ENCODE measurements around the gene SH2D4B.

SH2D4B gene

GRCh38 chr10:80642661-80643060, 105.0 kb downstream of the SH2D4B start:
- H3K36me3 ChIP-seq (ENCODE audit: insufficient read depth, low read length) = no peaks in the 10 kb centered on the region
- H3K79me2 ChIP-seq (ENCODE audit: insufficient read depth, low read length) = no peaks in the 10 kb centered on the region
- no peak overlapping the region for H3K27ac ChIP-seq (ENCODE audit: low read depth, low read length, poor library complexity, severe bottlenecking)
- no peak overlapping the region for H3K4me2 ChIP-seq (ENCODE audit: low read length)
- H3K27me3 ChIP-seq (ENCODE audit: insufficient read depth, low read length) = no peaks in the 10 kb centered on the region
- H4K20me1 ChIP-seq (ENCODE audit: insufficient read depth, low read length) = no peaks in the 10 kb centered on the region
- no peak for TF ChIP-seq EZH2 (IDR thresholded peaks at IDR 0.05; ENCODE audit: borderline replicate concordance, low read length)
- TF ChIP-seq, protein P1, sequence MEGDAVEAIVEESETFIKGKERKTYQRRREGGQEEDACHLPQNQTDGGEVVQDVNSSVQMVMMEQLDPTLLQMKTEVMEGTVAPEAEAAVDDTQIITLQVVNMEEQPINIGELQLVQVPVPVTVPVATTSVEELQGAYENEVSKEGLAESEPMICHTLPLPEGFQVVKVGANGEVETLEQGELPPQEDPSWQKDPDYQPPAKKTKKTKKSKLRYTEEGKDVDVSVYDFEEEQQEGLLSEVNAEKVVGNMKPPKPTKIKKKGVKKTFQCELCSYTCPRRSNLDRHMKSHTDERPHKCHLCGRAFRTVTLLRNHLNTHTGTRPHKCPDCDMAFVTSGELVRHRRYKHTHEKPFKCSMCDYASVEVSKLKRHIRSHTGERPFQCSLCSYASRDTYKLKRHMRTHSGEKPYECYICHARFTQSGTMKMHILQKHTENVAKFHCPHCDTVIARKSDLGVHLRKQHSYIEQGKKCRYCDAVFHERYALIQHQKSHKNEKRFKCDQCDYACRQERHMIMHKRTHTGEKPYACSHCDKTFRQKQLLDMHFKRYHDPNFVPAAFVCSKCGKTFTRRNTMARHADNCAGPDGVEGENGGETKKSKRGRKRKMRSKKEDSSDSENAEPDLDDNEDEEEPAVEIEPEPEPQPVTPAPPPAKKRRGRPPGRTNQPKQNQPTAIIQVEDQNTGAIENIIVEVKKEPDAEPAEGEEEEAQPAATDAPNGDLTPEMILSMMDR (IDR thresholded peaks at IDR 0.05; ENCODE audit: low read length) = no peak
- H3K4me1 ChIP-seq (ENCODE audit: insufficient read depth, low read length, severe bottlenecking) = no peaks in the 10 kb centered on the region
- no peaks in the 10 kb centered on the region for H3K9me2 ChIP-seq (ENCODE audit: low read depth, low read length)
- no peak overlapping the region for H3K9ac ChIP-seq (ENCODE audit: low read length)
- H3F3A ChIP-seq (ENCODE audit: insufficient read depth, low read length) = no peaks in the 10 kb centered on the region
- H3K4me3 ChIP-seq (ENCODE audit: low read depth, low read length, poor library complexity, severe bottlenecking) = no peak overlapping the region
- no peaks in the 10 kb centered on the region for H3K9me3 ChIP-seq (ENCODE audit: low read length)
- no peak overlapping the region for H2AFZ ChIP-seq (ENCODE audit: low read length)

DNA sequence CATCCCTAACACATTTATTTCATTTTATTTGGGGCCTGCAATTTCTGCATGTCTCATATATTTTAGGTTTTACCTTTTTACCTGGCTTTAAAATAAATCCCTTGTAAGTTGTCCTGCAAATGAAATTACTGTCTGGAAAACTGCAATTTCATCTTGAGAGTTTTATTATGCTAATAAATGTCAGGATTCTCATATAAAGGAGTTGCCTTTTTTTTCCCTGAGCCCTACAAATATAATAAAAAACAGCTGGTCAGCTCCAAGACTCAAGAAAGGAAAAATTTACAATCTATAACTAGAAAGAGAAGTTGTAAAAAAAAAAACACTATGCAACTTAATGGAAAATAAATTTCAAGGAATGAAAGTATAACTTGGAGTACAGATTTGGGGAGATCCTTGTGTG, 108.7 kb downstream of the SH2D4B start:
- no peak overlapping the region for H3K4me2 ChIP-seq (ENCODE audit: low read length)

GRCh38 chr10:80647173-80647833, 109.6 kb downstream of the SH2D4B start:
- Histone ChIP-seq H3K9me2 (ENCODE audit: low read depth, low read length) (no peaks in the 10 kb centered on the region), H3K9ac (ENCODE audit: low read length) (no peak overlapping the region), H2AFZ (ENCODE audit: low read length) (no peak overlapping the region), H3K9me3 (ENCODE audit: low read length) (no peaks in the 10 kb centered on the region), H3K79me2 (ENCODE audit: insufficient read depth, low read length) (no peaks in the 10 kb centered on the region), H3K4me3 (ENCODE audit: low read depth, low read length, poor library complexity, severe bottlenecking) (no peak overlapping the region), H3F3A (ENCODE audit: insufficient read depth, low read length) (no peaks in the 10 kb centered on the region), H3K4me1 (ENCODE audit: insufficient read depth, low read length, severe bottlenecking) (no peaks in the 10 kb centered on the region), H3K4me2 (ENCODE audit: low read length) (no peak overlapping the region), H4K20me1 (ENCODE audit: insufficient read depth, low read length) (no peaks in the 10 kb centered on the region), H3K27me3 (ENCODE audit: insufficient read depth, low read length) (no peaks in the 10 kb centered on the region), H3K27ac (ENCODE audit: low read depth, low read length, poor library complexity, severe bottlenecking) (no peak overlapping the region), H3K36me3 (ENCODE audit: insufficient read depth, low read length) (no peaks in the 10 kb centered on the region)
- TF ChIP-seq, protein P1 (IDR thresholded peaks at IDR 0.05; ENCODE audit: low read length) = no peak
- TF ChIP-seq EZH2 (IDR thresholded peaks at IDR 0.05; ENCODE audit: borderline replicate concordance, low read length) = no peak

More for the DNA sequence above, 108.7 kb downstream of the SH2D4B start:
- no peaks in the 10 kb centered on the region for H3K4me1 ChIP-seq (ENCODE audit: insufficient read depth, low read length, severe bottlenecking)
- H3K9me2 ChIP-seq (ENCODE audit: low read depth, low read length) = no peaks in the 10 kb centered on the region
- no peaks in the 10 kb centered on the region for H3F3A ChIP-seq (ENCODE audit: insufficient read depth, low read length)
- TF ChIP-seq, protein P1 (IDR thresholded peaks at IDR 0.05; ENCODE audit: low read length) = no peak
- no peak for TF ChIP-seq EZH2 (IDR thresholded peaks at IDR 0.05; ENCODE audit: borderline replicate concordance, low read length)
- H3K9ac ChIP-seq (ENCODE audit: low read length) = no peak overlapping the region
- H3K79me2 ChIP-seq (ENCODE audit: insufficient read depth, low read length) = no peaks in the 10 kb centered on the region
- no peak overlapping the region for H3K4me3 ChIP-seq (ENCODE audit: low read depth, low read length, poor library complexity, severe bottlenecking)
- H3K9me3 ChIP-seq (ENCODE audit: low read length) = no peaks in the 10 kb centered on the region
- no peaks in the 10 kb centered on the region for H3K27me3 ChIP-seq (ENCODE audit: insufficient read depth, low read length)
- H4K20me1 ChIP-seq (ENCODE audit: insufficient read depth, low read length) = no peaks in the 10 kb centered on the region
- no peak overlapping the region for H3K27ac ChIP-seq (ENCODE audit: low read depth, low read length, poor library complexity, severe bottlenecking)
- H2AFZ ChIP-seq (ENCODE audit: low read length) = no peak overlapping the region
- no peaks in the 10 kb centered on the region for H3K36me3 ChIP-seq (ENCODE audit: insufficient read depth, low read length)

Measured in OCI-LY1 (cell line).